ENCODE data around the gene TAS2R3.
"Not testable (repeated sequence)": the region's sequence is repeated elsewhere in the genome, so short reads cannot be mapped to it uniquely, and the experiment has no call there.

TAS2R3 gene

DNA sequence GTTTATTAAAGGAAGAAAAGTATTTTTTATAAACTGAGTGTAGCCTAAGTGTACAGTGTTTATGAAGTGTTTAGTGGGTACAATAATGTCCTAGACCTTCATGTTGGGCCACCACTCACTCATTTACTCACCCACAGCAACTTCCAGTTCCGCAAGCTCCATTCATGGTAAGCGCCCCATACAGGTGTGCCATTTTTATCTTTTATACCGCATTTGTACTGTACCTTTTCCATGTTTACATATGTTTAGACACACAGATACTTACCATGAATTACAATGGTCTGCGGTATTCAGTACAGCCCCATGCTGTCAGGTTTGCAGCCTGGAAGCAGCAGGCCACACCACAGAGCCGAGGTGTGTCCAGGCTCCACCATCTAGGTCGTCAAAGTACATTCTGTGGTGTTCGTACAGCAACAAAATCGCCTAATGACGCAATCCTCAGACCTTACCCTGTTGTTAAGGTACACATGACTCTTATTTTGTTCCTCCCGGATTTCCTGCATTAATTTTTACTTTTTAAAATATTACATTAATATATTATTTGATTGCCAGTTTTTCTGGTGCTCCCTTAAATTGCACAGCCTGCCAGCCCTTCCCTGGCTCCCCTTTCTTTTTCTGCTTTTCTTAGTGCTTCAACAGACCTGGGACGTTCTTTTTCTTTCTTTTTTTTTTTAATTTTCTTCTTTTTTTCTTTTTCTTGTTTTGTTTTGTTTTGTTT is 26.6 kb upstream of the TAS2R3 start:
- DNase-seq (ENCODE audit: low read depth, low spot score) = no peak
- Histone ChIP-seq H3K36me3 (ENCODE audit: insufficient read depth, low read length) (peaks cover 29% of the 10 kb centered on the region), H3K9ac (ENCODE audit: insufficient read length) (peak overlapping the region; percentile 91), H3K27ac (peak overlapping the region; percentile 90), H3K4me3 (peak overlapping the region; percentile 97), H3K9me3 (ENCODE audit: low read depth, low read length) (no peaks in the 10 kb centered on the region)
- TF ChIP-seq FOXP2 (optimal IDR thresholded peaks at IDR 0.05; ENCODE audit: control extremely low read depth, extremely low read length, insufficient read depth) (no peak), POLR2AphosphoS5 (IDR thresholded peaks at IDR 0.05; ENCODE audit: borderline replicate concordance, low read depth, low read length) (no peak), EZH2 (IDR thresholded peaks at IDR 0.05) (no peak)

GRCh38 chr7:141737836-141738591 is 25.9 kb upstream of the TAS2R3 start, which contains the start of gene SSBP1:
Gene SSBP1, plus strand, starts transcription at chr7:141738358. Its CDS starts 809 bp downstream, at chr7:141739167.
- TF ChIP-seq EZH2 (IDR thresholded peaks at IDR 0.05) = no peak
- peak; percentile 82 for TF ChIP-seq FOXP2 (optimal IDR thresholded peaks at IDR 0.05; ENCODE audit: control extremely low read depth, extremely low read length, insufficient read depth)
- TF ChIP-seq POLR2AphosphoS5 (IDR thresholded peaks at IDR 0.05; ENCODE audit: borderline replicate concordance, low read depth, low read length) = peak; percentile 95
- Histone ChIP-seq H3K4me3 (peak within 1 kb of the TSS; percentile 97), H3K27ac (peak within 1 kb of the TSS; percentile 90), H3K9ac (ENCODE audit: insufficient read length) (peak within 1 kb of the TSS; percentile 97), H3K9me3 (ENCODE audit: low read depth, low read length) (no peaks in the 10 kb centered on the region), H3K36me3 (ENCODE audit: insufficient read depth, low read length) (peaks cover 37% of the 10 kb centered on the region)
- DNase-seq (ENCODE audit: low read depth, low spot score) = peak; percentile 90

DNA sequence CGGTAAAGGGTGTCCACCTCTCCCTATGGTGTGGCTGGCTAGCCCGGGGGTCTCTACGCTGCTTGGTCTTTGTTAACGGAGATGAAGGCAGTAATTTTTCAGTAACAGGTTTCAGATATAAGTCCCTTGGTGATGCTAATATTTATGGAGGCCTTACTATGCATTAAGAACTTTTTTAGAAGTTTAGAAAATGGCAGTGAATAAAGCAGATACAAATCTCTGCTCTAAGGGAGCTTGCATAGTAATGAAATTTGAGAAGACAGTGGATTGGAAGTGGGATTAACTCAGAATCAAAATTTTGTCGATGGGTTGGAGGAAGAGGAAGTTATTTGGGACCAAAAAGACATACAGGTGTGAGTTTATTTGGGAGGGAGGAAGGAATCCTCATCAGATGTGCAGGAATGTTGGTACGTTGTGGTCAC is 25.3 kb upstream of the TAS2R3 start:
- peak overlapping the region; percentile 97 for H3K4me3 ChIP-seq
- TF ChIP-seq POLR2AphosphoS5 (IDR thresholded peaks at IDR 0.05; ENCODE audit: borderline replicate concordance, low read depth, low read length) (no peak), EZH2 (IDR thresholded peaks at IDR 0.05) (no peak), FOXP2 (optimal IDR thresholded peaks at IDR 0.05; ENCODE audit: control extremely low read depth, extremely low read length, insufficient read depth) (no peak)
- peak overlapping the region; percentile 77 for H3K27ac ChIP-seq
- no peaks in the 10 kb centered on the region for H3K9me3 ChIP-seq (ENCODE audit: low read depth, low read length)
- DNase-seq (ENCODE audit: low read depth, low spot score) = no peak
- peak overlapping the region; percentile 97 for H3K9ac ChIP-seq (ENCODE audit: insufficient read length)
- peaks cover 43% of the 10 kb centered on the region for H3K36me3 ChIP-seq (ENCODE audit: insufficient read depth, low read length)

- Histone ChIP-seq H3K36me3 (ENCODE audit: insufficient read depth, low read length) (peaks cover 49% of the 10 kb centered on the region), H3K27ac (no peak overlapping the region), H3K9ac (ENCODE audit: insufficient read length) (peak overlapping the region; percentile 97), H3K4me3 (peak overlapping the region; percentile 97), H3K9me3 (ENCODE audit: low read depth, low read length) (no peaks in the 10 kb centered on the region)
- DNase-seq (ENCODE audit: low read depth, low spot score) = no peak
- TF ChIP-seq EZH2 (IDR thresholded peaks at IDR 0.05) (no peak), POLR2AphosphoS5 (IDR thresholded peaks at IDR 0.05; ENCODE audit: borderline replicate concordance, low read depth, low read length) (no peak), FOXP2 (optimal IDR thresholded peaks at IDR 0.05; ENCODE audit: control extremely low read depth, extremely low read length, insufficient read depth) (no peak)
Measured at GRCh38 chr7:141739250-141739649, 24.6 kb upstream of the TAS2R3 start.

DNA sequence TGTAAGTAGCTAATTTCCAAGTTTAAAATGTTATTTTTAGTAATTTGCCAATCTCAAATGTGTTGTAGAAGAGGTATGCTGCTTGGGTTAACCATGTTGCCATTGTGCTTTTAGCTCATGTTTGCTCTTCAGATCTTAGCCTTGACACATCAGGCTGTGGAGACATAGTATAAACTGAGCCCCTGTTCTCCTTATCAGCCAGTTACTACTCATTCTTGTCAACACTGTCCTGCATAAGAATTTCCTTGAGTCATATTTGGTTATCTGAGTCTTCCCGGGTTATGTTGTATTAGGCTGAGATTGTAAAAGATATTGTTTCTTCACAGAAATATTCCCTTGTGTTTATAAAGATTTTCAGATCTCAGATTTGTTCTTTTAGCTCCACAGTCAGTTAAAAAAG is 21.7 kb upstream of the TAS2R3 start:
- TF ChIP-seq POLR2AphosphoS5 (IDR thresholded peaks at IDR 0.05; ENCODE audit: borderline replicate concordance, low read depth, low read length) (no peak), FOXP2 (optimal IDR thresholded peaks at IDR 0.05; ENCODE audit: control extremely low read depth, extremely low read length, insufficient read depth) (no peak), EZH2 (IDR thresholded peaks at IDR 0.05) (no peak)
- H3K9me3 ChIP-seq (ENCODE audit: low read depth, low read length) = no peaks in the 10 kb centered on the region
- no peak overlapping the region for H3K9ac ChIP-seq (ENCODE audit: insufficient read length)
- DNase-seq (ENCODE audit: low read depth, low spot score) = no peak
- H3K36me3 ChIP-seq (ENCODE audit: insufficient read depth, low read length) = peaks cover 79% of the 10 kb centered on the region
- H3K4me3 ChIP-seq = no peak overlapping the region
- H3K27ac ChIP-seq = no peak overlapping the region

GRCh38 chr7:141744131-141744530 is 19.8 kb upstream of the TAS2R3 start:
- TF ChIP-seq POLR2AphosphoS5 (IDR thresholded peaks at IDR 0.05; ENCODE audit: borderline replicate concordance, low read depth, low read length) (no peak), FOXP2 (optimal IDR thresholded peaks at IDR 0.05; ENCODE audit: control extremely low read depth, extremely low read length, insufficient read depth) (no peak), EZH2 (IDR thresholded peaks at IDR 0.05) (no peak)
- peaks cover 97% of the 10 kb centered on the region for H3K36me3 ChIP-seq (ENCODE audit: insufficient read depth, low read length)
- H3K4me3 ChIP-seq = no peak overlapping the region
- 0 out of 2 replicates have a peak, but pooled peaks cover 5% of the 10 kb centered on the region for H3K9me3 ChIP-seq (ENCODE audit: low read depth, low read length)
- H3K9ac ChIP-seq (ENCODE audit: insufficient read length) = no peak overlapping the region
- no peak for DNase-seq (ENCODE audit: low read depth, low spot score)
- H3K27ac ChIP-seq = no peak overlapping the region

DNA sequence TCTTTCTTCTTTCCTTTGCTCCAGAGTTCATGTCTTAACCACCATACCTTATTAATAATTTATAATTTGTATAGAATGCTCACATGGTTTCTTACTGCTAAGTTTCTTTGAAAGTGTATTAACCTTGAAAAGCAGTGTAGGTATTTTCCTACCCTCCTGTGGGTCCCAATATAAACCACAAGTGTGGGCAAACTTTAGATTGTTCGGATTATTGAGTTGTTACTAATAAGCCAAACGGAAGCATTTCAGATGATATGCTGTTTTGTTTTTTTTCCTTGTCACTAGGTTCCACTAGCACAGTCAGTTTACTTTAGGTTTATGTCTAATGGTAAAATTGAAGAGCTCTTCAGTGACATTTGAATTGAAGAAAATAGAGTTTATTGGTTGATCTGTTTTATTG is 15.5 kb upstream of the TAS2R3 start:
- peaks cover 100% of the 10 kb centered on the region for H3K36me3 ChIP-seq (ENCODE audit: insufficient read depth, low read length)
- DNase-seq (ENCODE audit: low read depth, low spot score) = no peak
- no peak for TF ChIP-seq POLR2AphosphoS5 (IDR thresholded peaks at IDR 0.05; ENCODE audit: borderline replicate concordance, low read depth, low read length)
- TF ChIP-seq FOXP2 (optimal IDR thresholded peaks at IDR 0.05; ENCODE audit: control extremely low read depth, extremely low read length, insufficient read depth) = no peak
- TF ChIP-seq EZH2 (IDR thresholded peaks at IDR 0.05) = no peak
- H3K27ac ChIP-seq = no peak overlapping the region
- H3K9me3 ChIP-seq (ENCODE audit: low read depth, low read length) = peaks cover 23% of the 10 kb centered on the region
- H3K9ac ChIP-seq (ENCODE audit: insufficient read length) = no peak overlapping the region
- no peak overlapping the region for H3K4me3 ChIP-seq

- H3K27ac ChIP-seq; H3K9ac ChIP-seq (ENCODE audit: insufficient read length); H3K4me3 ChIP-seq; DNase-seq (ENCODE audit: low read depth, low spot score): not testable (repeated sequence)
- Histone ChIP-seq H3K36me3 (ENCODE audit: insufficient read depth, low read length) (peaks cover 97% of the 10 kb centered on the region), H3K9me3 (ENCODE audit: low read depth, low read length) (peaks cover 23% of the 10 kb centered on the region)
Measured at GRCh38 chr7:141751904-141752303, 12.0 kb upstream of the TAS2R3 start.

All from SK-N-MC (cell line).